HS-27A (cell line): ENCODE data around the gene SMG1.
"Not testable (repeated sequence)": the region's sequence is repeated elsewhere in the genome, so short reads cannot be mapped to it uniquely, and the experiment has no call there.

Experiments used
- DNase-seq: peaks from one replicate; pipeline ENCODE4 v3.0.0-alpha.2; 2012; ENCODE audit warnings: low read depth, missing footprints

Gene SMG1

GRCh38 chr16:18762713-18763112, 163.5 kb downstream of the SMG1 start:
- not testable (repeated sequence) for DNase-seq

GRCh38 chr16:18759598-18760520, 166.3 kb downstream of the SMG1 start:
- DNase-seq = not testable (repeated sequence)

GRCh38 chr16:18757960-18758660, 168.1 kb downstream of the SMG1 start:
- not testable (repeated sequence) for DNase-seq

DNA sequence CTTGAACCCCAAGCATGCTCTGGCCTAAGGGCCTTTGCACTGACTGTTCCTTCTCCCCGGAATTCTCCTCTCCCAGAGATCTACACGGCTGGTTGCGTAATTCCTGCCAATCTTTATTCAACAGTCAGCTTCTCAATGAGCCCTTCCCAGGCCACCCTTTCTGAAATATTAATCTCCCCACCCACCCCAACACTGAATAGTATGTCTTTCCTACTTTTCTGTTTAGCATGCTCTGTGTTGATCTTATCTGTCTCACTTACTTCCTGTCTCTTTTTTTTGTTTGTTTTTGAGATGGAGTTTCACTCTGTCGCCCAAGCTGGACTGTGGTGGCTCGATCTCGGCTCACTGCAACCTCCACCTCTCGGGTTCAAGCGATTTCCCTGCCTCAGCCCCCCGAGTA, 169.6 kb downstream of the SMG1 start:
- DNase-seq = not testable (repeated sequence)
